ENCODE results near the gene NUP62CL. TPM values are rescaled to one million over a fixed set of nuclear protein-coding genes. Genes with fewer than 3 reads are reported as not detected.

The NUP62CL gene
- total RNA-seq, 4 donors from 2014 or later, result 1.2 TPM; not detected in 3

GRCh38 chrX:107146670-107147069, 59.6 kb downstream of the NUP62CL start:
- no peaks in the 10 kb centered on the region for H3K27me3 ChIP-seq
- no peaks in the 10 kb centered on the region for H3K9me3 ChIP-seq
- H3K36me3 ChIP-seq, result no peaks in the 10 kb centered on the region
- no peak overlapping the region for H3K27ac ChIP-seq (replicated peaks in 1 of 4)
- TF ChIP-seq, protein P1, sequence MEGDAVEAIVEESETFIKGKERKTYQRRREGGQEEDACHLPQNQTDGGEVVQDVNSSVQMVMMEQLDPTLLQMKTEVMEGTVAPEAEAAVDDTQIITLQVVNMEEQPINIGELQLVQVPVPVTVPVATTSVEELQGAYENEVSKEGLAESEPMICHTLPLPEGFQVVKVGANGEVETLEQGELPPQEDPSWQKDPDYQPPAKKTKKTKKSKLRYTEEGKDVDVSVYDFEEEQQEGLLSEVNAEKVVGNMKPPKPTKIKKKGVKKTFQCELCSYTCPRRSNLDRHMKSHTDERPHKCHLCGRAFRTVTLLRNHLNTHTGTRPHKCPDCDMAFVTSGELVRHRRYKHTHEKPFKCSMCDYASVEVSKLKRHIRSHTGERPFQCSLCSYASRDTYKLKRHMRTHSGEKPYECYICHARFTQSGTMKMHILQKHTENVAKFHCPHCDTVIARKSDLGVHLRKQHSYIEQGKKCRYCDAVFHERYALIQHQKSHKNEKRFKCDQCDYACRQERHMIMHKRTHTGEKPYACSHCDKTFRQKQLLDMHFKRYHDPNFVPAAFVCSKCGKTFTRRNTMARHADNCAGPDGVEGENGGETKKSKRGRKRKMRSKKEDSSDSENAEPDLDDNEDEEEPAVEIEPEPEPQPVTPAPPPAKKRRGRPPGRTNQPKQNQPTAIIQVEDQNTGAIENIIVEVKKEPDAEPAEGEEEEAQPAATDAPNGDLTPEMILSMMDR (IDR thresholded peaks at IDR 0.05), result no peak
- no peak for TF ChIP-seq POLR2A (IDR thresholded peaks at IDR 0.05; ENCODE audit: low read depth)
- no peak for TF ChIP-seq EP300 (IDR thresholded peaks at IDR 0.05)
- no peak for TF ChIP-seq POLR2AphosphoS5 (IDR thresholded peaks at IDR 0.05)
- intact Hi-C loops (cut with DNase I), result no loop called here
- DNase-seq (ENCODE audit: extremely low spot score), result no peak
- no peak overlapping the region for H3K4me3 ChIP-seq
- no peaks in the 10 kb centered on the region for H3K4me1 ChIP-seq

DNA sequence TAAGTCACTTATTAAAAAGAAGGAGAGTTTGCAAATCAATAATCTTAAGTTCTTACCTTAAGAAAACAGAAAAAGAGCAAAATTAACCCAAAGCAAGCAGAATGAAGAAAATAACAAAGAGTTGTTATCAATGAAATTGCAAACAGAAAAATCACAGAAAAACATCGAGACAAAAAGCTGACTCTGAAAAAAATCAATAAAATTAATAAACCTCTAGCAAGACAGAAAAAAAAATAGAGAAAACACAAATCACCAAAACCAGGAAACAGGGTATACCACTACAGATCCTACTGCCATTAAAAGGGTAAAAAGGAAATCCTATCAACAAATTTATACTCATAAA, 70.3 kb downstream of the NUP62CL start:
- Histone ChIP-seq H3K4me1 (no peaks in the 10 kb centered on the region), H3K4me3 (no peak overlapping the region), H3K9me3 (no peaks in the 10 kb centered on the region), H3K27ac (replicated peaks in 1 of 4) (no peak overlapping the region), H3K36me3 (no peaks in the 10 kb centered on the region), H3K27me3 (no peaks in the 10 kb centered on the region)
- intact Hi-C loops (cut with DNase I), result no loop called here
- no peak for DNase-seq (ENCODE audit: extremely low spot score)
- TF ChIP-seq EP300 (IDR thresholded peaks at IDR 0.05) (no peak), POLR2A (IDR thresholded peaks at IDR 0.05; ENCODE audit: low read depth) (no peak), POLR2AphosphoS5 (IDR thresholded peaks at IDR 0.05) (no peak)
- TF ChIP-seq, protein P1 (IDR thresholded peaks at IDR 0.05), result no peak
- 82% methylated on average over 1 of the region's 1 CpG for WGBS

GRCh38 chrX:107135049-107135964, 70.9 kb downstream of the NUP62CL start:
- Histone ChIP-seq H3K9me3 (no peaks in the 10 kb centered on the region), H3K4me3 (no peak overlapping the region), H3K27ac (replicated peaks in 1 of 4) (no peak overlapping the region), H3K27me3 (no peaks in the 10 kb centered on the region), H3K36me3 (no peaks in the 10 kb centered on the region), H3K4me1 (no peaks in the 10 kb centered on the region)
- no peak for DNase-seq (ENCODE audit: extremely low spot score)
- WGBS, result 54% methylated on average over 5 of the region's 5 CpGs
- no peak for TF ChIP-seq POLR2AphosphoS5 (IDR thresholded peaks at IDR 0.05)
- intact Hi-C loops (cut with DNase I), result no loop called here

- no peaks in the 10 kb centered on the region for H3K27me3 ChIP-seq
- intact Hi-C loops (cut with DNase I), result no loop called here
- no peak overlapping the region for H3K27ac ChIP-seq (replicated peaks in 1 of 4)
- no peaks in the 10 kb centered on the region for H3K36me3 ChIP-seq
- DNase-seq (ENCODE audit: extremely low spot score), result no peak
- H3K4me1 ChIP-seq, result peaks cover 0 to 4% (median 0%) of the 10 kb centered on the region in 4 donors
- H3K4me3 ChIP-seq, result no peak overlapping the region
- H3K9me3 ChIP-seq, result no peaks in the 10 kb centered on the region
- TF ChIP-seq POLR2AphosphoS5 (IDR thresholded peaks at IDR 0.05) (no peak), POLR2A (IDR thresholded peaks at IDR 0.05; ENCODE audit: low read depth) (no peak), EP300 (IDR thresholded peaks at IDR 0.05) (no peak)
- TF ChIP-seq, protein P1 (IDR thresholded peaks at IDR 0.05), result no peak
Observed at GRCh38 chrX:107123750-107124149, 82.5 kb downstream of the NUP62CL start.

DNA sequence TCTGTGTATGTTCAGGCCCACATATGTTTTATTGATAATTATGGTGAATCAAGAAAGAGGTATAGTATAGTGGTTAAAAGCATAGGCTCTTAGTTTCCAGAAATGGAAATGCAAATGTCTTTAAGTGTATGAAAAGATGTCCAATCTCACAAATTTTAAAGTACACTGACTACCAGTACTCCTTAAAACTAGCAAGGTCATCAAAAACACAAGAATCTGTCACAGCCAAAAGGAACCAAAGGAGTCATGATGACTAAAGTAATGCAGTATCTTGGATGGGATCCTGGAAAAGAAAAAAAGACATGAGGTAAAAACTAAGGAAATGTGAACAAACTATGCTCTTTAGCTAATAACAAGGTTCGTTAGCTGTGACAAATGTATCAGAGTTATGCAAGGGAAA, 87.0 kb downstream of the NUP62CL start:
- Histone ChIP-seq H3K9me3 (no peaks in the 10 kb centered on the region), H3K36me3 (peaks cover 0 to 22% (median 21%) of the 10 kb centered on the region in 4 donors), H3K27ac (replicated peaks in 1 of 4) (peak overlapping the region in 3 of 4 donors; percentile 68 to 79 (median 70)), H3K4me1 (peaks cover 0 to 14% (median 8%) of the 10 kb centered on the region in 4 donors), H3K4me3 (peak overlapping the region in 2 of 4 donors; percentile 67 to 70), H3K27me3 (no peaks in the 10 kb centered on the region)
- TF ChIP-seq POLR2A (IDR thresholded peaks at IDR 0.05; ENCODE audit: low read depth) (no peak), EP300 (IDR thresholded peaks at IDR 0.05) (no peak), POLR2AphosphoS5 (IDR thresholded peaks at IDR 0.05) (no peak)
- TF ChIP-seq, protein P1 (IDR thresholded peaks at IDR 0.05), result no peak
- intact Hi-C loops (cut with DNase I), result no loop called here
- no peak for DNase-seq (ENCODE audit: extremely low spot score)
- 90% methylated on average over 1 of the region's 1 CpG for WGBS

Measured in esophagus muscularis mucosa (tissue), 4 donors.